Lower leg skin (tissue), 4 donors: ENCODE measurements around the gene RAP1GAP2. TPM values are rescaled to one million over a fixed set of nuclear protein-coding genes. Genes with fewer than 3 reads are reported as not detected.

Experiments used
- DNase-seq, 2 donors: peaks; one replicate each; pipeline ENCODE4 v3.0.0-alpha.2; 2019; ENCODE audit warnings: low spot score in 2 of 2
- H3K4me3 ChIP-seq: fragments of 200-600 bp; sonication (generic); 2 replicates; pipeline ENCODE4 v1.5.1; 2017; ENCODE audit warnings: mild to moderate bottlenecking, low read depth; ENCODE audit not compliant: poor library complexity, severe bottlenecking
- CTCF ChIP-seq, 3 donors: fragments of 450-650 bp; IDR thresholded peaks; one replicate each; pipeline ENCODE4 v1.5.1; 2016; ENCODE audit warnings: antibody characterized with exemption in 3 of 3, mild to moderate bottlenecking in 3 of 3, moderate library complexity in 2 of 3
- POLR2A ChIP-seq, 2 donors: fragments of 450-650 bp; IDR thresholded peaks; one replicate each; pipeline ENCODE4 v1.6.1; 2016 to 2017; ENCODE audit warnings: antibody characterized with exemption in 2 of 2, mild to moderate bottlenecking in 1 of 2, moderate library complexity in 1 of 2
- WGBS, 2 donors: methylation state at CpG; one replicate each; pipeline ENCODE4 v1.1.5; 2018; 5-methylcytosine and 5-hydroxymethylcytosine counted together
- intact Hi-C: fragments of 100-400 bp; cut with DNase I; formaldehyde crosslinking; loops from one replicate; pipeline ENCODE4 v1.15.0; 2023; ENCODE audit warnings: low total_unique reads
- total RNA-seq, 4 donors: library from RNA; depleted of rRNA; stranded (reverse); fragments of >200 nt; gene quantifications; one replicate each; pipeline ENCODE4 v1.1.0, GENCODE V29; 2016

Gene RAP1GAP2
- total RNA-seq, 4 donors from 2014 or later = 9.2 to 15.3 (median 12.8) TPM

- TF ChIP-seq POLR2A (IDR thresholded peaks at IDR 0.05) (no peak), CTCF (IDR thresholded peaks at IDR 0.05) (no peak)
- no peak for DNase-seq
- WGBS, 2 donors = 87 to 94% methylated on average over 4 of the region's 4 CpGs
- intact Hi-C loops = no loop called here
- H3K4me3 ChIP-seq = no peak overlapping the region
These were observed 226.0 kb downstream of the RAP1GAP2 start for GRCh38 chr17:3022197-3022596.

GRCh38 chr17:3024346-3024745 is 228.1 kb downstream of the RAP1GAP2 start:
- H3K4me3 ChIP-seq = no peak overlapping the region
- TF ChIP-seq POLR2A (IDR thresholded peaks at IDR 0.05) (no peak), CTCF (IDR thresholded peaks at IDR 0.05) (no peak)
- no peak for DNase-seq
- WGBS, 2 donors = 95 to 97% methylated on average over 2 of the region's 2 CpGs
- intact Hi-C loops = no loop called here

- DNase-seq = peak in 1 of 2 donors; percentile 72
- WGBS, 2 donors = 88 to 89% methylated on average over 17 of the region's 17 CpGs
- intact Hi-C loops = no loop called here
- H3K4me3 ChIP-seq = no peak overlapping the region
- TF ChIP-seq POLR2A (IDR thresholded peaks at IDR 0.05) = no peak
- TF ChIP-seq CTCF (IDR thresholded peaks at IDR 0.05) = no peak
These were observed 229.3 kb downstream of the RAP1GAP2 start for GRCh38 chr17:3025421-3026124.

GRCh38 chr17:3026125-3026855 is 230.1 kb downstream of the RAP1GAP2 start:
- WGBS, 2 donors = 75 to 81% methylated on average over 21 to 25 of the region's 26 CpGs
- peak in 1 of 2 donors; percentile 64 for DNase-seq
- H3K4me3 ChIP-seq = no peak overlapping the region
- intact Hi-C loops = no loop called here
- TF ChIP-seq POLR2A (IDR thresholded peaks at IDR 0.05) = no peak
- TF ChIP-seq CTCF (IDR thresholded peaks at IDR 0.05) = no peak

GRCh38 chr17:3026856-3027751 is 230.9 kb downstream of the RAP1GAP2 start:
- no peak overlapping the region for H3K4me3 ChIP-seq
- intact Hi-C loops = no loop called here
- no peak for TF ChIP-seq CTCF (IDR thresholded peaks at IDR 0.05)
- TF ChIP-seq POLR2A (IDR thresholded peaks at IDR 0.05) = no peak
- DNase-seq = peak in 1 of 2 donors; percentile 74
- 80 to 87% methylated on average over 30 of the region's 31 CpGs for WGBS, 2 donors
